Stimulated activated CD8-positive, alpha-beta memory T cell treated with anti-CD3 and anti-CD28 coated beads, Interleukin-7, amount 100 ng/mL, for 24 hours (primary cell): Measurements from ENCODE around the gene CENATAC.
"Not testable (repeated sequence)": the region's sequence is repeated elsewhere in the genome, so short reads cannot be mapped to it uniquely, and the experiment has no call there.

Source experiments
- DNase-seq: peaks from one replicate; pipeline ENCODE4 v3.0.0-alpha.2; 2020; ENCODE audit warnings: low read depth

The CENATAC gene

GRCh38 chr11:119054418-119054817 lies 56.5 kb downstream of the CENATAC start:
- DNase-seq, result no peak

DNA sequence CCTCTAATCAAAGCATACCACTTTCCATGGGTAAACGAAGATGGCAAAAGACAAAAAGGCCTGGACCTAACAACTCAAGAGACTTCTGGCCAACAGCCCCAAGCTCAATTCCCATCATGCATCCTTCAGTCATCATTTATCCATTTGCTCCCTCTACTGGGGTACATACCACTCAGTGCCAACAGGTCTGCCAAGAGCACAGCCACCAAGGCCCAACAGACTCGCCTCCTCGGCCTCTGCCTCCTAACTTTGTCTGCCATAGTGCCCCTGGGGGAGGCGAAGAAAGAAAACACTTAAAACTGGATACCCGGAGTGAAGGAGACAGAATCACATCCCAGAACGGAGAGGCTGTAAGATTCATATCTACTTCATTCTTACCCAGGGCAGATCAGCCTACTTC lies 58.0 kb downstream of the CENATAC start:
- no peak for DNase-seq

- DNase-seq, result no peak
Observed at GRCh38 chr11:119056421-119056999, 58.6 kb downstream of the CENATAC start.

DNA sequence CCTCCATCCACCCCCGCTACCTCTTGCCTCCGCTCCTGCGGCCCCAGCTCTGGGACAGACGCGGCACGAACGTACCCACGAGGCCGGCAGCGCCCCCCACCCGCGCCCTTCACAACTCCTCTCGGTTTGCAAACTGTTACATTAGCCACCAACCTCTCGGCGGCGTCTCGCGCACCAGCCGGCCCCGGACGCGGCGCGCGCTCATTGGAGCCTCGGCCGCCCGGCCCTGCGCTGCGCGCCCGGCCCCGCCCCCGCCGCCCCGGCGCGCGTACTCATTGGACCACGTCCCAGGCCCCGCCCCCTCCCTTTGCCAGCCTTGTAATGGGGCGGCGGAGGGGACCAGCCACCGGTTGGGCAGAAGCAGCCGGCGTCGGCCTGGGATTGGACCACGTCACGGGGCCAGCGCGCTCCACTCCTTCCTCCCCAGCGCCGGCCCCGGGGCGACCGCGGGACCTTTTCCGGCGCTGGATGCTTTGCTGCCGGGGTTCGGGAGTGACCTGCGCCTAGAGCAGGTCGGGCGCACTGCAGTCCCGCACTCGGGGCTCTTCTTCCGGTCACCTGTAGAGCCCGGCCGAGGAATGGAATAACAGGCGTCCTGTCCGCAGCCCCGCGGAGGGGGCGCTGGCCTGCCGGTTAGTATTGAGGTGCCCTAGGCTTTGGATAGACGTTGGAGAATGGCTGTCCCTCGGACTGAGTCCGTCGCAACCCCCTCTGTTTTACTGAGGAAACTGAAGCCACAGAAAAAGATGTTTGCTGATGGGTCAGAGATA lies 59.2 kb downstream of the CENATAC start, which contains the start of gene HYOU1:
Gene HYOU1, minus strand, starts transcription at position 206 of the 770 bp plus-strand sequence. CDS start 1,045 bp downstream, outside the sequence.
- DNase-seq, result peak; percentile 99

GRCh38 chr11:119059128-119059527 lies 61.2 kb downstream of the CENATAC start:
- DNase-seq, result not testable (repeated sequence)

- DNase-seq, result no peak
Observed at GRCh38 chr11:119061256-119061655, 63.3 kb downstream of the CENATAC start.

DNA sequence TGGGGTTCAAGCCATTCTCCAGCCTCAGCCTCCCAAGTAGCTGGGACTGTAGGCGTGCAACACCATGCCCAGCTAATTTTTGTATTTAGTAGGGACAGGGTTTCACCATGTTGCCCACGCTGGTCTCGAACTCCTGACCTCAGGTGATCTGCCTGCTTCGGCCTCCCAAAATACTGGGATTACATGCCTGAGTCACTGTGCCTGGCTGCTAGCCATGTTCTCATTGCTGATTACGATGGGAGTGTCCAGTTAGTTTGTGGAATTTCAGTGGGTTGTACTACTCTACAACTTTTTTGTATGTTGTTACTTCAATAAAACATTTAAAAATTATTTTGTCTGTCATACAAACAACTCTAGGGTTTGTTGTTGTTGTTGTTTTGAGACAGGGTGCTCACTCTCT lies 64.8 kb downstream of the CENATAC start:
- DNase-seq, result no peak

GRCh38 chr11:119065369-119065768 lies 67.4 kb downstream of the CENATAC start:
- no peak for DNase-seq
